HG03095 (cell line): Measurements from ENCODE around the gene OR2AT4.

Source experiments
- ATAC-seq: cut with Tn5 transposase; IDR thresholded peaks from one replicate; pipeline ENCODE4 v1.9.1; 2021; ENCODE audit warnings: moderate library complexity; ENCODE audit not compliant: unreplicated experiment

The OR2AT4 gene

DNA sequence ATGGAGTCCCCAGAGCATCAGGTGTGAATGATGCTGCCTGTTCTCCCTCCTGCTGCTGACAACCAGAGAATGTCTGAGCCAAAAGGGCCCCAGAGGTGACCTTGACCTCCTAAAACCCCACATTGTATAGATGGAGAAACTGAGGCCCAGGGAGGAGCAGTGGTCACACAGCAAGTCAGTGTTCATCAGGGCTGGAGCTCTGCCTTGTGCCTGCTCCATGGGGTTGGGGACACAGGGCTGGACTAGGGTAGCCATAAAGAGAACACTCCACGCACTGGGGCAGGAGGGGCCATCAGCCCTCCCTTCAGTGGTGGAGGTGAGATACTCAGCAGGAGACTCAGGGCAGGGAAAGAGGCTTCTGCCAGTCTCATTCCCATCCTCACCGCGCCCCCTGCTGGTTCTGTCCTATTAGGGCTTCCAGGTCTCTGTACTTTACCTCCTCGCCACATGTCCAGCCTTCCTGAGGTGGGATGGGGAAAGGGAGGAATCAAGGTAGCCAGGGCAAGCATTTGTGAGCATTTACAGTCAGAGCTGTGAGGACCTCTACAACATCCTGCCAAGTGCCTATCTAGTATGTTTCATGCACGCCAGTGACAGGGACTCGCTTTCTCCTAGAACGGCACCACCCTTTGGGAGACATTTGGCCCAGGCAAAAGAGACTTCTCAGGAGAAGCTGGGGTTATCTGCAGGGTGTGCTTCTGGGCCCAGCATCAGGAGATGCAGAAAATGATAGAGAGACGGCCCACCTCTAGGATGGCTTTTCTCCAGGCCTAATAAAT is 64.7 kb downstream of the OR2AT4 start:
- ATAC-seq = no peak
